GM20000 (cell line): ENCODE measurements around the gene PPIL1.

Source experiments
- DNase-seq: peaks from one replicate; pipeline ENCODE4 v3.0.0; 2012; ENCODE audit warnings: low spot score
- CTCF ChIP-seq: IDR thresholded peaks from 2 replicates; pipeline ENCODE4 v1.5.1; 2012; ENCODE audit warnings: mild to moderate bottlenecking, control low read depth; ENCODE audit errors: extremely low read depth, missing control alignments

The PPIL1 gene

GRCh38 chr6:36914227-36914794 is 39.7 kb upstream of the PPIL1 start:
- DNase-seq: no peak
- no peak for TF ChIP-seq CTCF

DNA sequence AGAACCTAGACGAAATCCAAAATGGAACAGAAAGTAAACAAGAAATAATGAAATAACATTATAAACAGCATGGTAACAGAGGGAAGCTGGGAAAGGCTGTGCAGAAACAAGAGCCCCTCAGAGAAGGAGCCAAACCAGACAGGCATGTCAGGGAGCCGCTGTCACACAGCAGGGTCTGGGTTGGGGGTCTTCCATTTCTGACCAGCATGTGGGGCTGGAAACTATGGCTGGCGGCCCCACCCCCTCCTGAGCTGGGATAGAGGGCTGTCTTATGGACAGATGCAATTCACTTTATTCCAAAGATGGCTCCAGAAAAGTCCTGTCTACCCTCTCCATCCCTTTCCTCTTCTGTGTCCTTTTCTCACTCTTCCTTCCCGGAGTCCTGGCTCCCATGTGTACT is 38.5 kb upstream of the PPIL1 start:
- no peak for DNase-seq
- no peak for TF ChIP-seq CTCF

- TF ChIP-seq CTCF: no peak
- peak; percentile 60 for DNase-seq
These were observed 38.0 kb upstream of the PPIL1 start for GRCh38 chr6:36912586-36912985.

- TF ChIP-seq CTCF: no peak
- DNase-seq: no peak
These were observed 37.4 kb upstream of the PPIL1 start for GRCh38 chr6:36912030-36912454.

- no peak for TF ChIP-seq CTCF
- DNase-seq: no peak
These were observed 34.1 kb upstream of the PPIL1 start for GRCh38 chr6:36908747-36909146.

- TF ChIP-seq CTCF: no peak
- no peak for DNase-seq
These were observed 33.2 kb upstream of the PPIL1 start for GRCh38 chr6:36907781-36908180.

GRCh38 chr6:36906539-36907325 is 32.1 kb upstream of the PPIL1 start:
- DNase-seq: no peak
- TF ChIP-seq CTCF: no peak
